GM21576 (cell line): ENCODE results near the gene PLXNA3.
A peak's percentile ranks its signal among the peaks of the same experiment; 100 is the strongest.

Experiments used
- ATAC-seq: cut with Tn5 transposase; IDR thresholded peaks from one replicate; pipeline ENCODE4 v1.9.1; 2021; ENCODE audit warnings: mild to moderate bottlenecking, moderate library complexity; ENCODE audit not compliant: unreplicated experiment

PLXNA3 gene

DNA sequence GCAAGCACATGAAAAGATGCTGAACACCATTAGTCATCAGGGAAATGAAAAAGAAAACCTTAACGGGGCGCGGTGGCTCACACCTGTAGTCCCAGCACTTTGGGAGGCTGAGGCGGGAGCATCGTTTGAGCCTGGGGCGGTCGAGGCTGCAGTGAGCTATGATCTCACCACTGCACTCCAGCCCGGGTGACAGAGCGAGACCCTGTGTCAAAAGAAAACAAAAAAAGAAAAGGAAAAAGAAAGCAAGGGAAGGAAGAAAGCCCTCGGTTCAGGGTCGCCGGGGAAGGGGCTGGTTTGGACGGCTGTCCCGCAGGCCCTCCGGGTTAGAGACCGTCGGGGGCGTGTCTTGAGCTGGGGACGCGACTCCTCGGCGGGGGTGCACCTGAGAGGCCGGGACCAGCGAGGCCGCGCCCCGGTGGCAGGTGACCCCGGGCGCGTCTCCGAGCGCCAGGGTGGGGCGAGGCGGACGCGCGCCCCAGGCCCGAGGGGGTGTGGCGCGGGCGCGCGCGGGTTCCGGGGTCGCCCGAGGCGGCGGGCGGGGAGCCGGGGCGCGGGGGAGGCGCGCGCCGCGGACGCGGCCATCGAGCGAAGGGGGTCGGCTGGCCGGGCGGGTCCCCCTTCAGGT, 478 bp upstream of the PLXNA3 start:
- peak; percentile 52 for ATAC-seq

GRCh38 chrX:154458954-154459778, 1.1 kb downstream of the PLXNA3 start:
- no peak for ATAC-seq

- ATAC-seq: no peak
Measured at GRCh38 chrX:154459832-154460231, 1.8 kb downstream of the PLXNA3 start.

- ATAC-seq: no peak
Measured at GRCh38 chrX:154460326-154460725, 2.2 kb downstream of the PLXNA3 start.

DNA sequence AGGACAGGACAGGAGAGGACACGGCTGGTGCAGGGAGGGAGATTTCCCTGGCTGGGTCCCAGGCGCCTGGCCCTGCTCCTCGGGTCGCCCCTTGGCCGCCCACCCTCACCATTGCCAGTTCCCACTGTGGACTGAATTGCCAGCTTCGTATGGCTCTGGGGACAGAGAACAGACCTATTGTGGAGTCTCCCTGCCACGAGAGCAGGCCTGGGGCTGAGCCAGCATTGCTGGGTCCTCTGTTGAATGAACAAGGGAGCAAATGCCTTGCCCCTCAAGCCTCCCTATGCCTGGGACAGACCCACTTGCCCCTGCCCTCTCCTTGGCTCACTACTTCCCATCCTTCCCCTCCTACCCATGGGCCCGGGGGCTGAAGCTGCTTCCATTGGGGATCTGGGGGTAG, 4.3 kb downstream of the PLXNA3 start:
- ATAC-seq: no peak

GRCh38 chrX:154463611-154464220, 5.6 kb downstream of the PLXNA3 start:
- no peak for ATAC-seq

- no peak for ATAC-seq
Measured at GRCh38 chrX:154464806-154465365, 6.8 kb downstream of the PLXNA3 start.

DNA sequence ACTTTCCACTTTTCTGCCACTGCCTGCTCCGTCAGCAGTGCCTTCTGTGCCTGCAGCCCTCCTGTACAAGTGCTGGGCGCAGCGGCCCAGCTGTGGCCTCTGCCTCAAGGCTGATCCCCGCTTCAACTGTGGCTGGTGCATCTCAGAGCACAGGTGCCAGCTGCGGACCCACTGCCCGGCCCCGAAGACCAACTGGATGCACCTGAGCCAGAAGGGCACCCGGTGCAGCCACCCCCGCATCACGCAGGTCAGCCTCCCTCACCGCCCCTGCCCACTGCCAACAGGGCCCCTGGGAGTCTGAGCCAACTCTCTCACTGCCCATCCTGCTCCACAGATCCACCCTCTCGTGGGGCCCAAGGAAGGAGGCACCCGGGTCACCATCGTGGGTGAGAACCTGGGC, 7.5 kb downstream of the PLXNA3 start:
- no peak for ATAC-seq

- no peak for ATAC-seq
Measured at GRCh38 chrX:154466036-154466435, 8.0 kb downstream of the PLXNA3 start.

- ATAC-seq: no peak
Measured at GRCh38 chrX:154466907-154467306, 8.8 kb downstream of the PLXNA3 start.

- no peak for ATAC-seq
Measured at GRCh38 chrX:154467556-154467955, 9.5 kb downstream of the PLXNA3 start.

GRCh38 chrX:154468217-154468616, 10.1 kb downstream of the PLXNA3 start:
- ATAC-seq: no peak

- no peak for ATAC-seq
Measured at GRCh38 chrX:154469114-154469513, 11.0 kb downstream of the PLXNA3 start.

GRCh38 chrX:154469880-154470279, 11.8 kb downstream of the PLXNA3 start:
- ATAC-seq: no peak

DNA sequence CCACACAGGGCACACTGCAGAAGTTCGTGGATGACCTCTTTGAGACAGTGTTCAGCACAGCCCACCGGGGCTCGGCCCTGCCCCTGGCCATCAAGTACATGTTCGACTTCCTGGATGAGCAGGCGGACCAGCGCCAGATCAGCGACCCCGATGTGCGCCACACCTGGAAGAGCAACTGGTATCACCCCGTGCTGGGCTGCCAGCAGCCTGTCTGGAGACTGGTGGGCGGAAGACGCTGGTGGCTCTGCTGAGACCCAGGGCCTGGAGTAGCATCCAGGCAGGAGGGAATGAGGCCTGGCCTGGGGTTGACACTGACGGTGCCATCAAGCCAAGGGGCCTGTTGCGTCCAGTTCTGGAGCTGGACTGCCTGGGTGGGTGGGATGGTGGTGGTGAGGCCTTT, 12.4 kb downstream of the PLXNA3 start:
- no peak for ATAC-seq

DNA sequence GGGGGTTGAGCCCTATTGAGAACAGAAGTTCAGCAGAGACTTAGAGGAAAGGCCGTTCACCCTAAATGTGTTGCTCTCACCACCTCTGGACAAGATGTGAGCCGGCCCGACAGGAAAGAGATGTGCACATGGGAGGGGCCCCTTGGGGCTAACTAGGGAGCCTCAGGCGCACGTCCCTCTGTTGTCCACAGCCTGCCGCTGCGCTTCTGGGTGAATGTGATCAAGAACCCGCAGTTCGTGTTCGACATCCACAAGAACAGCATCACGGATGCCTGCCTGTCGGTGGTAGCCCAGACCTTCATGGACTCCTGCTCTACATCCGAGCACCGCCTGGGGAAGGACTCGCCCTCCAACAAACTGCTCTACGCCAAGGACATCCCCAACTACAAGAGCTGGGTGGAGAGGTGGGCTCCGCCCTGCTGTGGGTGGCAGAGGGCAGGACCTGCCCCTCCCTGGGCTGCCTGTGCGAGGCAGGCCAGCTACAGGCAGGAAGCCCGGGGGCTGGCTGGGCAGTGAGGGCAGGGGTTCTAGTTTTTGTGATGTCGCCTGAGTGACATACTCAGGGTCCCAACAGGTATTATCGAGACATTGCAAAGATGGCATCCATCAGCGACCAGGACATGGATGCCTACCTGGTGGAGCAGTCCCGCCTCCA, 13.0 kb downstream of the PLXNA3 start:
- ATAC-seq: no peak

DNA sequence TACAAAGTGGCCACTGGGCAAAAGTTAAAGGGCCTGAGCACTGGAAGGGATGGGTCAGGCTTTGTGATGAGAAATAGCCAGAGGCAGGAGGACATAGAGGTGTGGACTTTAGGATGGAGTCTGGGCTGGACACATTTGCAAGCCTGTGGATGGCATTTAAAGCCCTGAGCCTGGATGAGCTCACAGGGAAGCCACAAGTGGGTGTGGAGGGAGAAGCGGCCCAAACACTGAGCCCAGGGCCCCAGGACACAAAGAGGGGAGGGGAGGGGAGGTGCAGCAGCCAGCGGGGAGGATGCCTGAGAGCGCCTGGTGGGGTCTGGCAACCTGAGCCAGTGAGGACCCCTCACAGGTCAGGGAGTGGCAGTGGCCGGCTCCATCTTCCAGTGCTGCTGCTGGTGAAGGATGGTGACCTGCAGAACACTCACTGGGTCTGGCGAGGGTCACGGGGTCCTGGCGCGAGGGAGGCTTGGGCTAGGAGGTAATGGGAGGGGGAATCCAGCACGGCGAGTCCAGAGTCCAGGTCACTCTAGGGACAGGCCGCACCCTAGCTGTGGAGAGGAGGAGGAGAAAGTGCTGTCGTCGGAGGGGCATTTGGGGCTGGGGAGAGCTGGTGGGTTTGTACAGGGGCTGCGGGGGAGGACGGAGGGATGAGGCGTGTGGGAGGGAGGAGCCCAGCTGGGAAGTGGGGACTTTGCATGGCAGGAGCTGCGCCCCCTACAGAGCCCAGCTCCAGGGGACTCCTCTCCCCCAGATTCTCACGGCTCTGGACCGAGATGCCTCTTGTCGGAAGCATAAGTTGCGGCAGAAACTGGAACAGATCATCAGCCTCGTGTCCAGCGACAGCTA, 14.0 kb downstream of the PLXNA3 start:
- no peak for ATAC-seq

- no peak for ATAC-seq
Measured at GRCh38 chrX:154472685-154473632, 14.9 kb downstream of the PLXNA3 start.

GRCh38 chrX:154473683-154474082, 15.6 kb downstream of the PLXNA3 start:
- ATAC-seq: no peak
